Measurements from ENCODE around the gene RBM18.

The RBM18 gene

GRCh38 chr9:122204491-122204890, 60.1 kb downstream of the RBM18 start:
- no peak for DNase-seq (ENCODE audit: low read depth, low spot score)
- Histone ChIP-seq H3K27ac (ENCODE audit: low read length) (no peak overlapping the region), H3K4me1 (ENCODE audit: control insufficient read depth, insufficient read depth, low read length) (no peaks in the 10 kb centered on the region), H3K36me3 (ENCODE audit: control insufficient read depth, insufficient read depth, low read length) (no peaks in the 10 kb centered on the region), H3K4me3 (ENCODE audit: low read length) (no peak overlapping the region), H3K27me3 (ENCODE audit: control insufficient read depth, insufficient read depth, low read length) (no peaks in the 10 kb centered on the region), H3K9me3 (ENCODE audit: control insufficient read depth, insufficient read depth, low read length) (no peaks in the 10 kb centered on the region)
- WGBS (ENCODE audit: insufficient coverage, insufficient read length), result no CpG with 5 or more reads among the region's 12 CpGs

DNA sequence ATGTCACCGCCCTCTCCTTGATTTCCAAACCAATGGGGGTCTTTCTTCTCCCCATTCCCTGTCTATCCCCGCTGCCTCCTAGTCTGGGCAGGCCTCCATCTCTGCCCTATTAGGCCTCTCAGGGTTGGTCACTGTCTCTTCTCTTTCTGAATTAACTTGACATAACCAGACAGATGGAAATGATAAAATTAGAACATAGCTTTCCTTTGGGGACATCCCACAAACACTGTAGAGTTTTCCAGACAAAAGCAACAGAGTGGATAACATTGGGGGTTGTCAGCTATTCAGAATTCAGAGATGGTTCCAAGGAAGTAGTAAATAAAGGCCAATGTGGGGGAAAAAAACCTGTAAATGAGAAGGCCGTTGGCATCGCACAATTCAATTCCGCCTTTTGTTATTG, 60.6 kb downstream of the RBM18 start:
- Histone ChIP-seq H3K27ac (ENCODE audit: low read length) (no peak overlapping the region), H3K36me3 (ENCODE audit: control insufficient read depth, insufficient read depth, low read length) (no peaks in the 10 kb centered on the region), H3K27me3 (ENCODE audit: control insufficient read depth, insufficient read depth, low read length) (no peaks in the 10 kb centered on the region), H3K4me3 (ENCODE audit: low read length) (no peak overlapping the region), H3K4me1 (ENCODE audit: control insufficient read depth, insufficient read depth, low read length) (no peaks in the 10 kb centered on the region; the same call in 1 of the 2 replicates), H3K9me3 (ENCODE audit: control insufficient read depth, insufficient read depth, low read length) (no peaks in the 10 kb centered on the region)
- no CpG with 5 or more reads among the region's 5 CpGs for WGBS (ENCODE audit: insufficient coverage, insufficient read length)
- DNase-seq (ENCODE audit: low read depth, low spot score), result no peak

GRCh38 chr9:122202111-122202510, 62.5 kb downstream of the RBM18 start:
- H3K9me3 ChIP-seq (ENCODE audit: control insufficient read depth, insufficient read depth, low read length), result no peaks in the 10 kb centered on the region
- WGBS (ENCODE audit: insufficient coverage, insufficient read length), result 100% methylated on average over 1 of the region's 3 CpGs

DNA sequence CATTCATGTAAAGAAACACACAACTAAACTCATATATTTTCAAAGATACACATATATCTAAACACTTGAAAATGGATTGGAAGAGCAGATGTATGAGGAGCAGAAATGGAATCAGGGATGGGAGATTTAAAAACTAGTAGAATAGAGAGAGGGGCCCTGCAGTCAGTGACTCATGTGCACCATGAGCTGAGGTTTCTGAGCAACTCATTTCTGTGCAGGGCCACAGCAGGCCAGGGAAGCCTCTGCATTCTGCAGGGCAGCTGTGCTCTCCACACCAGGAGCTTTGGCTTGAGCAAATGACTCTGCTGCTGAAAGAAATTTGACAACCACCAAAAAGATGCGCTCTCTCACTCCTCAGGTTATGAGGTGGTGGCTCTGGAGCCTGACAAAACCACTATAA, 63.0 kb downstream of the RBM18 start:
- WGBS (ENCODE audit: insufficient coverage, insufficient read length), result no CpG with 5 or more reads among the region's 1 CpG
- H3K9me3 ChIP-seq (ENCODE audit: control insufficient read depth, insufficient read depth, low read length), result no peaks in the 10 kb centered on the region
- H3K4me1 ChIP-seq (ENCODE audit: control insufficient read depth, insufficient read depth, low read length), result no peaks in the 10 kb centered on the region; the same call in 1 of the 2 replicates
- DNase-seq (ENCODE audit: low read depth, low spot score), result no peak
- no peaks in the 10 kb centered on the region for H3K36me3 ChIP-seq (ENCODE audit: control insufficient read depth, insufficient read depth, low read length)
- no peak overlapping the region for H3K27ac ChIP-seq (ENCODE audit: low read length)
- no peak overlapping the region for H3K4me3 ChIP-seq (ENCODE audit: low read length)
- no peaks in the 10 kb centered on the region for H3K27me3 ChIP-seq (ENCODE audit: control insufficient read depth, insufficient read depth, low read length)

More at GRCh38 chr9:122202111-122202510, 62.5 kb downstream of the RBM18 start:
- H3K27ac ChIP-seq (ENCODE audit: low read length), result no peak overlapping the region
- no peaks in the 10 kb centered on the region; the same call in 1 of the 2 replicates for H3K4me1 ChIP-seq (ENCODE audit: control insufficient read depth, insufficient read depth, low read length)
- no peak overlapping the region for H3K4me3 ChIP-seq (ENCODE audit: low read length)
- DNase-seq (ENCODE audit: low read depth, low spot score), result no peak
- no peaks in the 10 kb centered on the region for H3K36me3 ChIP-seq (ENCODE audit: control insufficient read depth, insufficient read depth, low read length)
- H3K27me3 ChIP-seq (ENCODE audit: control insufficient read depth, insufficient read depth, low read length), result no peaks in the 10 kb centered on the region

GRCh38 chr9:122200960-122201595, 63.6 kb downstream of the RBM18 start:
- Histone ChIP-seq H3K4me3 (ENCODE audit: low read length) (no peak overlapping the region), H3K9me3 (ENCODE audit: control insufficient read depth, insufficient read depth, low read length) (no peaks in the 10 kb centered on the region), H3K27me3 (ENCODE audit: control insufficient read depth, insufficient read depth, low read length) (no peaks in the 10 kb centered on the region), H3K4me1 (ENCODE audit: control insufficient read depth, insufficient read depth, low read length) (no peaks in the 10 kb centered on the region; the same call in 1 of the 2 replicates), H3K27ac (ENCODE audit: low read length) (no peak overlapping the region), H3K36me3 (ENCODE audit: control insufficient read depth, insufficient read depth, low read length) (no peaks in the 10 kb centered on the region)
- WGBS (ENCODE audit: insufficient coverage, insufficient read length), result no CpG with 5 or more reads among the region's 7 CpGs
- no peak for DNase-seq (ENCODE audit: low read depth, low spot score)

DNA sequence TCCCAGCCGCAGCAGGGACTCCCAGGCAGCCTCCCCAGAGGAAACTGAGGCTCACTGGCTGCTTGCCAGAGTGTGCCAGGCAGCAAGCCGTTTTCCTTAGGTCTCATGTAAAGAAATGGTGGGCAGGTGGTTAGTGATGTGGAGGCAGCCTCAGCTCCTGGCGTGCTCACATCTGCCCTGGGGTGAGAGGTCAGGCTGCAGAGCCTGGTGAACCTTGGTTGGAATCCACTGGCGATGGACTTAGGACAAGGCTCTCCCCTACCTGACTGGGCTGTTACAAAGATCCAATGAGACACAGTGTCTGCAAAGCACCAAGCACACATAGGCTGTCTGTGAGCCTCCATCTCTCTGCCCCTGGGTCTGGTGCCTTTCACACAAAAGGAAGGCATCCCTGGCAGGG, 66.8 kb downstream of the RBM18 start:
- Histone ChIP-seq H3K36me3 (ENCODE audit: control insufficient read depth, insufficient read depth, low read length) (no peaks in the 10 kb centered on the region), H3K4me1 (ENCODE audit: control insufficient read depth, insufficient read depth, low read length) (no peaks in the 10 kb centered on the region; the same call in 1 of the 2 replicates), H3K4me3 (ENCODE audit: low read length) (no peak overlapping the region), H3K9me3 (ENCODE audit: control insufficient read depth, insufficient read depth, low read length) (no peaks in the 10 kb centered on the region), H3K27me3 (ENCODE audit: control insufficient read depth, insufficient read depth, low read length) (no peaks in the 10 kb centered on the region), H3K27ac (ENCODE audit: low read length) (no peak overlapping the region)
- no peak for DNase-seq (ENCODE audit: low read depth, low spot score)
- WGBS (ENCODE audit: insufficient coverage, insufficient read length), result no CpG with 5 or more reads among the region's 4 CpGs

GRCh38 chr9:122197426-122197825, 67.2 kb downstream of the RBM18 start:
- no peak for DNase-seq (ENCODE audit: low read depth, low spot score)
- H3K36me3 ChIP-seq (ENCODE audit: control insufficient read depth, insufficient read depth, low read length), result no peaks in the 10 kb centered on the region
- no peak overlapping the region for H3K4me3 ChIP-seq (ENCODE audit: low read length)
- no CpG with 5 or more reads among the region's 7 CpGs for WGBS (ENCODE audit: insufficient coverage, insufficient read length)
- H3K27ac ChIP-seq (ENCODE audit: low read length), result no peak overlapping the region
- H3K9me3 ChIP-seq (ENCODE audit: control insufficient read depth, insufficient read depth, low read length), result no peaks in the 10 kb centered on the region
- no peaks in the 10 kb centered on the region for H3K27me3 ChIP-seq (ENCODE audit: control insufficient read depth, insufficient read depth, low read length)
- H3K4me1 ChIP-seq (ENCODE audit: control insufficient read depth, insufficient read depth, low read length), result no peaks in the 10 kb centered on the region; the same call in 1 of the 2 replicates

- no peaks in the 10 kb centered on the region for H3K9me3 ChIP-seq (ENCODE audit: control insufficient read depth, insufficient read depth, low read length)
- no peaks in the 10 kb centered on the region for H3K27me3 ChIP-seq (ENCODE audit: control insufficient read depth, insufficient read depth, low read length)
- no peak overlapping the region for H3K4me3 ChIP-seq (ENCODE audit: low read length)
- WGBS (ENCODE audit: insufficient coverage, insufficient read length), result no CpG with 5 or more reads among the region's 4 CpGs
- DNase-seq (ENCODE audit: low read depth, low spot score), result no peak
- H3K36me3 ChIP-seq (ENCODE audit: control insufficient read depth, insufficient read depth, low read length), result no peaks in the 10 kb centered on the region
- no peak overlapping the region for H3K27ac ChIP-seq (ENCODE audit: low read length)
- H3K4me1 ChIP-seq (ENCODE audit: control insufficient read depth, insufficient read depth, low read length), result no peaks in the 10 kb centered on the region; the same call in 1 of the 2 replicates
Observed at GRCh38 chr9:122195875-122196274, 68.8 kb downstream of the RBM18 start.

GRCh38 chr9:122193651-122194050, 71.0 kb downstream of the RBM18 start:
- no peaks in the 10 kb centered on the region for H3K9me3 ChIP-seq (ENCODE audit: control insufficient read depth, insufficient read depth, low read length)
- H3K27me3 ChIP-seq (ENCODE audit: control insufficient read depth, insufficient read depth, low read length), result no peaks in the 10 kb centered on the region
- no peaks in the 10 kb centered on the region for H3K4me1 ChIP-seq (ENCODE audit: control insufficient read depth, insufficient read depth, low read length)
- no peak overlapping the region for H3K27ac ChIP-seq (ENCODE audit: low read length)
- H3K36me3 ChIP-seq (ENCODE audit: control insufficient read depth, insufficient read depth, low read length), result no peaks in the 10 kb centered on the region
- DNase-seq (ENCODE audit: low read depth, low spot score), result no peak
- no CpG with 5 or more reads among the region's 6 CpGs for WGBS (ENCODE audit: insufficient coverage, insufficient read length)
- no peak overlapping the region for H3K4me3 ChIP-seq (ENCODE audit: low read length)

GRCh38 chr9:122192914-122193525, 71.6 kb downstream of the RBM18 start:
- no peak for DNase-seq (ENCODE audit: low read depth, low spot score)
- WGBS (ENCODE audit: insufficient coverage, insufficient read length), result no CpG with 5 or more reads among the region's 16 CpGs
- Histone ChIP-seq H3K36me3 (ENCODE audit: control insufficient read depth, insufficient read depth, low read length) (no peaks in the 10 kb centered on the region), H3K27me3 (ENCODE audit: control insufficient read depth, insufficient read depth, low read length) (no peaks in the 10 kb centered on the region), H3K9me3 (ENCODE audit: control insufficient read depth, insufficient read depth, low read length) (no peaks in the 10 kb centered on the region), H3K4me3 (ENCODE audit: low read length) (no peak overlapping the region), H3K4me1 (ENCODE audit: control insufficient read depth, insufficient read depth, low read length) (no peaks in the 10 kb centered on the region), H3K27ac (ENCODE audit: low read length) (no peak overlapping the region)
